ENCODE results near the gene ZBTB6.

The ZBTB6 gene, protein sequence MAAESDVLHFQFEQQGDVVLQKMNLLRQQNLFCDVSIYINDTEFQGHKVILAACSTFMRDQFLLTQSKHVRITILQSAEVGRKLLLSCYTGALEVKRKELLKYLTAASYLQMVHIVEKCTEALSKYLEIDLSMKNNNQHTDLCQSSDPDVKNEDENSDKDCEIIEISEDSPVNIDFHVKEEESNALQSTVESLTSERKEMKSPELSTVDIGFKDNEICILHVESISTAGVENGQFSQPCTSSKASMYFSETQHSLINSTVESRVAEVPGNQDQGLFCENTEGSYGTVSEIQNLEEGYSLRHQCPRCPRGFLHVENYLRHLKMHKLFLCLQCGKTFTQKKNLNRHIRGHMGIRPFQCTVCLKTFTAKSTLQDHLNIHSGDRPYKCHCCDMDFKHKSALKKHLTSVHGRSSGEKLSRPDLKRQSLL

DNA sequence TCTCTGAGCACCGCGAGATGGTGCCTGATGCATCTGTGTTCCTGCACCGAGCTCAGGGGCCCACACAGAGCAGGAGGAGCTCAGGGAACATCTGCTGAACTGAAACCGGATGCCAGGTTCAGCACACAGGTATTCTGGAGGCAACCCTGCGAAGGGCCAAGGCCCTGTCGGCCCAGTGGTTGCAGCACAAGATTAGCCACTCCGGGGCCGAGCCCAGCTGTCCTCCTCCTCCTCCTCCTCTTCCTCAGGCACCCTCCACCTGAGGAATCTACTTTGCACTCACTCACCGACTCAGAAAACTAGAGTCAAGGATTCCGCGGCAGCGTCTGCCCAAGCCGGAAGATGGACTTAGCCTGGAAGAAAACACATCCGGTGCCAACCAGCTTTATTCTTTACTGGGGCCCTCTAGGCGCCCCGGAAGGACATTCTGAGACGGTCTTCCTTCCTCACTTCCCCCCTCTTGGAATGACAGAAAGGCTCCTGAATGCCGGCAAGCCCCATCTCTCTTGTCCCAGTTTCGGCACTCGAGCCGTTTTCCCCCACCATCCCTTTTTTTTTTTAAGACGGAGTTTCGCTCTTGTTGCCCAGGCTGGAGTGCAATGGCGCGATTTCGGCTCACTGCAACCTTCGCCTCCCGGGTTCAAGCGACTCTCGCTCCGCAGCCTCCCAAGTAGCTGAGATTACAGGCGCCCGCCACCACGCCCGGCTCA lies at the start of gene ZBTB6:
Gene ZBTB6, minus strand, starts transcription at position 360 of the 710 bp plus-strand sequence. CDS start 1,251 bp downstream, outside the sequence.
- DNase-seq (ENCODE audit: low spot score), result peak; percentile 72

DNA sequence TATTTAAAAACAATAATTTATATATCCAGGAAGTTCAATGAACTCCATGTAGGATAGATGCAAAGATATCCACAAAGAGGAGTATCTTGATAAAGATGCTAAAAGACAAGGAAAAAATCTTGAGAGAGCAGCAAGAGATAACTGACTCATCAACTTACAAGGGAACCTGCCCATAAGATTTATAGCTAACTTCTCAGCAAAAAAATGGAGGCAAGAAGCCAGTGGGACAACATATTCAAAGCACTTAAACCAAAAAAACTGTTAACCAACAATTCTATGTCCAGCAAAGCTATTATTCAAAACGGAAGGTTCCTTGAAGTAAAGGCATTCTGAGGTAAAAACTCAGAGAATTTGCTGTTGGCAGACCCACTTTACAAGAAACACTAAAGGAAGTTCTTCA lies 48.0 kb upstream of the ZBTB6 start:
- no peak for DNase-seq (ENCODE audit: low spot score)

DNA sequence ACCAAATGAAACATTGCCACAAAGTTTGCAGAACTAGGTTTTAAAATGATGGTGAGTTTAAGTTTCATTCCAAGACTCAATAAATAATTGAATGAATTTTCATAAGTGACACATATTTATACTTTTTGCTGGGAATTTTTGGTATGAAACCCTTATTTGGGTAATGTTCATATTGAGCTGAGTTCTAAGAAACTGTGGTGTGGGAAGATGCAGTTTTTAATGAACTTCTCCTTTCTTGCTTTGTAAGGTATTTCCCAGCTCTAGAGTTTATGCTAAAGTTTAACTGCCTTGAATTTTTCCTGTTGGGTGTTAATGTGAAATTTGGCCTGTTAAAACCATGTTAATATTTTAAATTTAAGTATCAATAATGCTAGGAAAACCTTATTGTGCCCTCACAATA lies 42.8 kb upstream of the ZBTB6 start:
- DNase-seq (ENCODE audit: low spot score), result no peak

DNA sequence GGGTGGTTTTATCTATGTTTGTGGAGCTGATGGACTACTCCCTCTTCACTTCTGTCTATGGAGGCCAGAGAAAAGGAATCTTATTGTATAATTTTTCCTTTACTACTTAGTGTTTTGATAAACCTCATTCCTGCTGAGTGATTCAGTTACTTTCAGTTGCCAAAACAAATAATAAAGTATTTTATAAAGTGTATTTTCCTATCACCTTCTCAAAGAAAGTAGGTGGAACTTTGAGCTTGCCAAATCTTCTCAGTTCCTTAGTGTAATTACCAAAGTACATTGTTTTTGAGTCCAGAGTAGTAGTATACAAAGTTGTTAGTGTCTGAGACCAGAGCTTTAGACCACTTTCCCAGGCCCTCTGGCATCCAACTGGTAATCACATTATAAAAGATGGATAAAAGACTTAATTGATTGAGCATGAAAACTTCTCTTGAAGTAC lies 41.1 kb upstream of the ZBTB6 start:
- no peak for DNase-seq (ENCODE audit: low spot score)

DNA sequence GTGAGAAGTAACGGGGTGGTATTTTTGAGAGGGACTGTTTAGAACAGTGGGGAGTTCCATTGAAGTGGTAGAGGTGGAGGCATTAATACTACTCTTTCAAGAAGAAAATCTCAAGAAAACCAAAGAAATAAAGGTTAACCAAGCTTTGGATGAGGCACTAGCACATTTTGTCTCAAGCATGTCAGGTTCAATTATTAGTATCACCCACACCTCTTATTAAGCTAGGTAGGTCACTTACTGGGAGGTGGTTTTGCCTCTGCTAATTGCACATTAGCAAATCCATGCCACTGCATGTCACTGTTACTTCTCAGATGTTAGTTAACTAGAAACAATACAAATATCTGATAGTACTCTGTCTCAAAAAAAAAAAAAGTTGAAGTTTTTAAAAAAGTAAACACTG lies 37.9 kb upstream of the ZBTB6 start:
- DNase-seq (ENCODE audit: low spot score), result no peak

DNA sequence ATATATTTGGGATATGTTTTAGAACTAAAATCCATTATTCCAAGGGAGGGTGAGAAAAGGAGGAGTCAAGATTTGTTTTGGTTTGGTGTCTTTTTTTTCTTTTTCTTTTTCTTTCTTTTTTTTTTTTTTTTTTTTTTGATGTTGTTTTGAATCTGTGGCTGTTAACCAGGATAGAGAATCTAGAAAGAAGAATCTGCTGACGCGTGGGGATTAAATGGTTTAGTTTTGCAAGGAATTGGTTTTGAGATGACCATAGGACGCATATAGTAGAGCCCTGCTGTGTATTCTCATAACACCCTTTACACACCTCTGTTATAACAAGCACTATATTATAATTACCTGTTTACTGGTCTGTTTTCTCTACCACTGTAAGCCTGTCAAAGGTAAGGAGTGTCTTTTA lies 37.1 kb upstream of the ZBTB6 start:
- no peak for DNase-seq (ENCODE audit: low spot score)

DNA sequence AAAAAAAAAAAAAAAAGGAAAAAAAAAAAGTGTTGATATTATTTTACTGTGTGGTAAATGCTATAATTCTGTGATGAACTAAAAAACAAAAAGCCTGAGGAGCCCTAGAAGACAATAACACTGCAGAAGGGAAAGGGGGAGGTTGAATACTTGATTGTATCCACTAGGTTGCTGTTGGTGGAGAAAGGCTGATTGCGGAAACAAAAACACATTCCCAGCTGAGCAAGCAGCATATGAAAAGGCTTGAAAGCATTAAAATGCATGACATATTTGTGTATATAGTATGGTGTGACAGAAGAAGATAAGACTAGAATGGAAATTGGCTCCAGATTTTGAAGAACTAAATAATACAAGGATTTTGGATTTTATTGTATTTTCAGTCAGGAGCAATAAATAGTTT lies 36.6 kb upstream of the ZBTB6 start:
- DNase-seq (ENCODE audit: low spot score), result no peak

DNA sequence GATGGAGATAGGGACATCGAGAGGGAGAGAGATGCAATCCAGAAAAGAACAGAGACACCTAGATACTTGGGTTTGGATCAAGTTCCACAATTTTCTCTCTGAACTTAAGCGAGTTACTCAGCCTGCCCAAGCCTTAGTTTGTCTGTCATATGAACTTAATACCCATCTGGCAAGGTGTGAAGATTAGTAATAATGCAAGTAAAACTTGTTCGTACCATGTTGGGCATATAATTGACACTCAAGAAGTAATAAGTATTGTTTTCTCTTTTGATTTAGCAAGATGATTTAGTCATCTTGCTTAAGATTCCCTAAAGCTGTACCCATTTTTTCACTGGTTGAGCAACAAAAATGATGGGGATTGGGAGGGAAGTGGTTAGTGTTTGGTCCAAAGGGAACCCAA lies 35.2 kb upstream of the ZBTB6 start:
- DNase-seq (ENCODE audit: low spot score), result no peak

DNA sequence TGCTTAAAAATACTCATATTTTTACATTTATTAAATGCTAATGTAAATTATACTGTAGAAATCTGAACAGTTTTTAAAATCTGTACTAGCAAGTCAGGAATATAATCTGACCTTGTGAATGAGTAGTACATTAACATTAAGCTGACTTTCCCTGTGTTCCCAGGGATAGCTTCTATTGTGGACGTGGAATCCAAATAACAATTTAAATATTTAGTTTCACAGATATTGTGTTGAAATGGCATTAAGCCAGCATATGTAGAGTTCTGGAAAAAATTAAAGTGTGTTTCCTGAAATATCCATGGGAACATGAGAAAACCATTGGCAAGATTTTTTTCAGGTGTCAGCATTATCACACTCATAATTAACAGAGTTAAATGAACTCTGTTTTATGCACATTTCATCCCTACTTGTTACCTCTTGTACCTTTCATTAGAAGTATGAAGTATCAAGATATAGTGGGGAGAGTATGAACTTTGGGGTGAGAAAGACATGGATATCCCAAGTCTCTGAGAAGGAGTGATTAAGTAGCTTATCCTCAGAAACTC lies 33.4 kb upstream of the ZBTB6 start:
- no peak for DNase-seq (ENCODE audit: low spot score)

DNA sequence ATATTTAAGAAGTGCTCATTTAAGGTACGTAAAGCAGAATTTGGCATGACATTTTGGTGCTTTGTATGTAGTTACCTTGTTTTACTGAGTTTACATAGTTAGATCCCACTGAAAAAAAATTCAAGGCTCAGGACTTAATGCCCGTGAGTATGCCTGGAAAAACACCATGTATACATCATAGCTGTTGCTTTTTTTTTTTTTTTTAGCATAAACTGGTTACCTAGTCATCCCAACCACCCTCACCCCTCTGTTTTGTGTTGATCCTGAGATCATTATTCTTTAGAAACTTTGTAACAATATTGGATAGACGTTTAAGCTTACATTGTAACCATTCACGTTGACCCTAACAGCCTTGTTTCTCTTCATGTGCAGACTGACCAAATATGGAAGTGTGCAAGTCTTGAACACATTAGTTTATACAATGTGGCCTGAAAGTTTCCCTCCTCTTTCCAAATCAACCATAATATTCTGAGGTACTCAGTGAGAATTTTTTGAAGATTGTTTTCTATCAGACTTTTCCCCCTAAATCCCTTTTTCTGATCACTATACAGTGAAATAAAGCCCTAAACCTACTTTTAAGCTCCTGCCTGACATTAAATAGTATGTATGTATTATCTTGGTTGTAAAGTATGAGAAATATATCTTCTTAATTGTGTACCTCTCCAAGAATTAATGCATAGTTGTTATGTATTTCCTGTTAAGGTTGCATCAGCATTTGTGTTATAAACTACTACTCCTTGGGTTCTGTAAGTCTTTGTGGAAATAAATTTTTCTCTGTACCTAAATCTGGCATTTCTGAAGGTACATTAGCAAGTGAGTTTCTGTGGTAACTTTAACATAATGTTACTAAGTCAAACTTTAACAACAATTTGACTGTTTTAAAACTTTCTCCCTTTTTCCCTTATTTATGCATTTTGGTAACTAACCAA lies 32.1 kb upstream of the ZBTB6 start:
- no peak for DNase-seq (ENCODE audit: low spot score)

DNA sequence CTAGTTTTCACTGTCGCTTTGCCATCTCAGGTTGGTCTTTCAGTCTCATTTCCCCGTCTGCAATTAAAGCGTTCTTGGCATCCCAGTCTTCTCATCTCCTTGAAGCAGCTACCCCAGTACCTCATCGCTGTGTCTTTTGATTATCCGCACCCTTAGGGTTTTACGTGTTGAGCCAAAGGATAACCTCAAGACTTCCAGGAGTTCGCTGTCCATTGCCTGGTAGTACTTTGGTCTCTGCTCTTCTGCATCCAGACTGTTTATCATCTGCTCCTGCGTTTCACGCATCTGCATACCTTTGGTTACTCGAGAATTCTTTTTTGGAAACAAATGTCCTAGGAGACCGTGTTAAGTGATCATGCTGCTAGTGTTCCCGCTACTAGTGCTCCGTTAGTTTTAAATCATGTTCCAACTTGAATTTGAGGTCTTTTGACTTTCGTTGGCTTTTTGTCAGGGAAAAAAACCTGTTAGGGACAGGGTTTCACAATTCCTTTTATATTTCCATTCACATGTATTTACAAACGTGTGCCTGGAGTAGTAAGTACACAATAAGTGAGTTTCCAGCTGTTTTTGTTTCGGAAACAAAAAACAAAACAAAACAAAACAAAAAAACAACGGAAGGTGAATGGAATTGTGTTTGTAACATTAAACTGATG lies 28.6 kb upstream of the ZBTB6 start:
- no peak for DNase-seq (ENCODE audit: low spot score)

DNA sequence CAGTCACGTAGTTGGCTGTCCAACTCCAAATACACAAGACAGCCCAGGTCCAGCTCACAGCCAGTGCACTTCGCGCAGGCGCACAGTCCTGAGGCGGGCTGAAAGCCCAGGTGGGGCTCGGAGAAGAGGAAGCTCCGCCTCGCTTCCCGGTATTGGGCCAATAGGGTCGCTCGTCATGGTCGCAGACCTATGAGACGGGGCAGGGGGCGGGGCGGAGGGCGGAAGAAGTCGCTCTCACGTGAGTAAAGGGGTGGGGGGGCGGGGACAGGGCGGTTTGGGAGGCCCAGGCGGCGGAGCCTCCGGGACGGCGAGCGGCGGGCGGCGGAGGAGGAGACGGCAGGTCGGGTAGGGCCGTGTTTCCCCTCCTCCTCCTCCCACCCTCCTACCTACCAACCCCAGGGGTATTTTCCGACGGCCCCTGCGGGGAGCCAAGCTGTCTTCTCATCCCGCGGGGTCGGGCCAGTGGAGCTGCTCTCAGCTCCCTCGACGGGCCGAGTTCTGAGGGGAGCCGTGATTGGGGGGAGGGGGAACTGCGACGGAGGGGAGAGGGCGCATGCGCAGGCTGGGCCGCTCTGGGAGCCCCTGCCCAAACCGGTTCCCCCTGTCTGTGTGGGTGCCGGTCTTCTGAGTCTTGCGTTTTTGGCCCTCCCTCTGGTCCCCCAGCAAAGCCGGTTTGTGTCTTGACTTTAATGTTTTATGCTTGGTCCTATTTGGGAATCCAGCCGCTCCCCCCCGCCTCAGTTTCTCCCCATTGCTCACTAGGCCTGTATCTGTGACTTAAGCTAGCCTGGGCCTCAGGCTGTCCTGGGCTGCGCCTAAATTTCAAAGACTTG lies 27.8 kb upstream of the ZBTB6 start, which contains the start of gene RABGAP1:
Gene RABGAP1, plus strand, starts transcription at position 272 of the 833 bp plus-strand sequence. CDS start 16,040 bp downstream, outside the sequence.
- DNase-seq (ENCODE audit: low spot score), result peak; percentile 97

DNA sequence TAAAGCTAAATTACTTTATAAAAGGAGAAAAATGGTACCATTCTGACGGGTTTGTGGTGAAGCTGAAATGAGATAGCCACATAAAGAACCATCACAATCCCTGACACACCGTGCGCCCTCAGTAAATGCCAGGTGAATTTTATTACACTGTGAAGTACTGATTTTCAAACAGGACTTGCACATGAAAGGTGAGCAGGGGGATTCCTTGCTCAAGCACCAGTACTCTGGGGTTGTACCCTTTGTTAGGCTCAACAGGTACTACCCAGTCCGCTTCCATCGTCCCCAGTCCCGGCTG lies 27.3 kb upstream of the ZBTB6 start:
- no peak for DNase-seq (ENCODE audit: low spot score)

DNA sequence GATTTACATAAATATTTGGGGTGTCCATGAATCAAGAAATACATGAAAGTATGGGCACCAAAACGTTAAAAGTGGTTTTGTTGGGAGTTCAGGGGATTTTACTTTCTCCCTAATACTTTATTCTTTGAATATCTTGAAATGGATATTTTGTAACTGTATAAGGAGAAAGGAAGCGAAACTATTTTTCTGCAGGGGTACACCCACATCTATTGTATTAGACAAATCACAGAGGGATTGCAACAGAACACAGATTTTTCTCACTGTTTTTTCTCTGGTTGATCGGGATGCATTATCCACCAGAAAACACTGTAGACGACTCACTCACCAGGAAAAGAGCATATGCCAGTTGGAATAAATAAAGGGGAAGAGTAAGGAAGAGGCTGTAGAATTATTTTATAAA lies 26.5 kb upstream of the ZBTB6 start:
- no peak for DNase-seq (ENCODE audit: low spot score)

DNA sequence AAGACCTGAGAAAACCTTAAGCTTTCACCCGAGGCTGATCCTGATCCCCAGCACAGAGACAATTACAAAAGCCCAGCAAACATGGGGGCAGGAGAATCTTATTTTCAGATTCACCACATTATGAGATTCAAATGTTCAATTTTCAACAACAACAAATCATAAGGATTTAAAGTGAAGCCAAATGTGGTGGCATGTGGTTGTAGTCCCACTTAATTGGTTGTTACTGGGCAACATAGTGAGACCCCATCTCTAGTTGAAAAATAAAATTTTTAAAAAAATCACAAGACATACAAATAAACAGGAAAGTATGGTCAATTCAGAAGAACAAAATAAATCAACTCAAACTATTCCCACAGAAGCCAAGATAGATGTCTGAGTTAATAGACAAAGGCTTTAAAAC lies 23.8 kb upstream of the ZBTB6 start:
- DNase-seq (ENCODE audit: low spot score), result no peak

DNA sequence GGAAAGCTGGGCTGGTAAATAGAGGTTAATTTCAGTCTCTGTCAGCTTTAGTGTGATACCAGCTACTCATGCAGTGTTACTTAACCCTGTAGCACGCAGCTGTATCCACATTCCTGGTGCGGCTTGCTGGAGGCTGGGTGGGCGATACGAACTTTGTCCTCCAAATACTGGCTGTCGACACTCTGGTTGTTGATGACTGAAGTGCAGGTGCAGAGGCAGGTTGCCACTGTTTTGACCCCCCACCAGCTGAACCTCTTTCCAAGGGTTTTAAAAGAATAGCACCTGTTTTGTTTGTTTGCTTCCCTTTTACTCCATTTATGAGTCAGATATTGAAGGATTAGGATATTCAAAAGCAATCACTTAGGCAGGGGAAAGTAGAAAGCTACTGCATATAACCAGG lies 23.3 kb upstream of the ZBTB6 start:
- DNase-seq (ENCODE audit: low spot score), result no peak

DNA sequence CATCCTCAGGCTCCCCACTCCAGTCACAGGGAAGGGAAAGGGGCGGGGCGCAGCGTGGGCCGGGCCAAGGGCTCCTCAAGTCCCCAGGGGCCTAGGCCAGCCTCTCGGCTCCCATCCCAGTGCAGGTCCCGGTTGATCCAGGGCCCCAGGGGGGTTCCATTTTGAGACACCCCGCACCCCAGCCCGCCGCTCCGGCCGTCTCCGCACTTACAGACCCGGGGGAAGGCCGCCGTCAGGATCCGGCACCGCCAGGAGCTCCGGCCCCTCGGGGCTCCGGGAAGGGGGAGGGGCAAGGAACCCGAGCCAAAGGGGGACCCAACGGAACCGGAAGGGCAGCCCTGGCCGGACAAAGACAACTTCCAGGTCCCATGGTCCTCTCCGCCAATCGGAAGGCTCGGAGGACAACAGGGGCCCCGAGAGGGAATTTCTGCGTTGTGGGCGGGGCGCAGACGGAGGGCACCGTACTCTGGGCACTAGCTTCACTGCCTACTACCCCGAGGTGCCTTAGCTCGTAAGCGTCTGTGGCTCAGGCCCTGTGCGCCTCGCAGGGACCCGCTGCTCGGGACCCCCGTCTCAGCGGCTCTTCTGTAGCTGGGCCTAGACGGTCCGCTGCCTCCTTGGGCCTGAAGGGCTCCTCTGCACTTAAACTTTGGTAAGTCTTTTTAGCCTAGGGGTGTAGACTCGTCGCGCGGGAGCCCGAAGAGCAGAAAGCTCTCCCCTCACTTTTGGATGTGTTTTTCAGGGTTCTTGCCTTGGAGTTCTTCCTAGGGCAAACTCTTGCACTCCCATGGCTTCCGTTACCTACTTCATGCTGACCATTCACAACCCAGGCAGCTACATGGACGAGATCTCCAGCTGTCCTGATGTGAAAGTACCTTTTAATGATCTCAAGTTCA lies 18.4 kb upstream of the ZBTB6 start, which contains the start of gene ZBTB26:
Gene ZBTB26, minus strand, starts transcription at position 287 of the 896 bp plus-strand sequence. CDS start 11,578 bp downstream, outside the sequence.
- peak; percentile 90 for DNase-seq (ENCODE audit: low spot score)

DNA sequence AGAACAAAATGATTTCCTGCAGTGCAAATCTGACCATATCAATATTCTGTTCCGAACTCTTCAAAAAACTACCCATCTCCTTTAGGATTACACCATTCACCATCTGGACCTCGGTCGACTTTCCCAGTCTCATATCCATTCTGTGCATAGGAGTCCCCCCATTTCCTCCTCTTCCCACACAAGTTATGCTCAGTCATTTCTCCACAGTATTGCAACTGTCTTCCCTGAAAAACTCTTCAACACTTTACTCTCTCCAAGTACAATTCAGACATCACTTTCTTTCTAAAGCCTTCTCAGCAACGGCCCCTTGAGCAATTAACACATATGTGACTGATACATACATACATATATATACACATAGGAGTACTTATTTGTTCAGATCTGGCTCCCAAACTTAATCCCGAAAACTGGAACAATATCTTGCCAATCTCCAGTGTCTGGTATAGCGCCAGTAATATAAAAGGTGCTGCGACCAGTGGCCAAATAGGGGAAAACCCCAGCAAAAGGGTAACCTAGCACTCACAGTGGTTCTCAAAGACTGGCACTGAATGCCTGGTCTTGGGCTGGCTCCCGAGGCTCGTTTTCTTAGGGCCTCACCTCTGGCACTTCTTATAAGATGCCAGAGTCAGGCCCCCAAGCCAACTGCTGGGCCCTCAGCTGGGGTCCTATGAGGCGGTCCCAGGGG lies 17.6 kb upstream of the ZBTB6 start:
- no peak for DNase-seq (ENCODE audit: low spot score)

DNA sequence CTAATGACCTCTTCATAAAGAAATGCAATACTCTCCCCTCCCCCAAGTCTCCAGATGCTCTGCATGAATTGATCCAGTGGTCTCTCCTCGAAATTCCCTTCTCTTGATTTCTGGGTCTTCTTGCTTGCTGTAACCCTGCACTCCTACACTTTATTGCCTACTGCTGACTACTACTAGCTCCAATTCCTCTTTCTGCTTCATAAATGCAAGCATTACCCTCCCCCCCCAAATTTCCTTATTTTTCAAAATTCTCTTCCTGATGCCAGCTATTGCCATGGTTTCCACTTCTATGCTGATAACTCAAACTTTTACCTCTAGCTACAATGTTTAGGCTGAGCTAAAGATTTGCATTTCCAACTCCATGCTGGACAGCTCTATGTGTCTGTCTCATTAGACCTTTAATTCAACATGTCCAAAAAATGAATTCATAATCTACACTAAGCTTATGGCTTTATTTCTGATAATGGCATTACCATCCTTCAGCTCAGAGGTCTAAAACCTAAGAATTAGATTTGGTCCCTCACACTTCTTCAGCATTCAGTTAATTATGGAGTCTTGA lies 16.8 kb upstream of the ZBTB6 start:
- no peak for DNase-seq (ENCODE audit: low spot score)

All from CD4-positive, alpha-beta T cell treated with Interleukin-15 for 4 hours (primary cell).